Ovary (tissue), 3 donors: ENCODE data around the gene SGTB.

ENCODE experiments used
- CTCF ChIP-seq, 3 donors: fragments of 450-650 bp in 2 of 3; fragments of 200-600 bp in 1 of 3; IDR thresholded peaks; one replicate each; pipeline versions ENCODE4 v1.5.1 to v1.8.0; 2016 to 2022; ENCODE audit warnings: antibody characterized with exemption in 3 of 3, mild to moderate bottlenecking in 1 of 3
- EP300 ChIP-seq: sonication (generic); formaldehyde crosslinking; IDR thresholded peaks from one replicate; pipeline ENCODE4 v1.6.1; 2017; ENCODE audit warnings: antibody characterized with exemption
- POLR2A ChIP-seq: fragments of 450-650 bp; IDR thresholded peaks from one replicate; pipeline ENCODE4 v1.6.1; 2017; ENCODE audit warnings: antibody characterized with exemption, mild to moderate bottlenecking, moderate library complexity
- donor health status: DM: no; HTN: no; CAD: no.

- TF ChIP-seq POLR2A (no peak), CTCF (IDR thresholded peaks at IDR 0.05) (no peak), EP300 (no peak)
Observed at GRCh38 chr5:65758546-65759144, 36.7 kb upstream of the SGTB start.
